Thoracic aorta (tissue), 2 donors: ENCODE results near the gene ITGA3. TPM values are rescaled to one million over a fixed set of nuclear protein-coding genes. Genes with fewer than 3 reads are reported as not detected.

Experiments used
- ATAC-seq: fragments of 150-250 bp; one replicate; pipeline ENCODE4 v1.8.0; 2017; ENCODE audit warnings: low read depth; ENCODE audit not compliant: insufficient number of reproducible peaks, low FRiP score
- DNase-seq: peaks from one replicate; pipeline ENCODE4 v3.0.0-alpha.2; 2020; ENCODE audit warnings: low spot score
- H3K27ac ChIP-seq, 2 donors: fragments of 200-600 bp; sonication (generic); 1 replicate in 1 of 2; 2 replicates in 1 of 2; pipeline ENCODE4 v1.5.1; 2016; ENCODE audit warnings: mild to moderate bottlenecking in 2 of 2, moderate library complexity in 2 of 2
- H3K27me3 ChIP-seq: fragments of 200-600 bp; sonication (generic); replicated peaks from 2 replicates; pipeline ENCODE4 v1.6.0; 2016; ENCODE audit warnings: mild to moderate bottlenecking; ENCODE audit not compliant: insufficient read depth
- H3K36me3 ChIP-seq: fragments of 200-600 bp; sonication (generic); one replicate; pipeline ENCODE4 v1.5.1; 2016
- H3K4me1 ChIP-seq, 2 donors: fragments of 200-600 bp; sonication (generic); 1 replicate in 1 of 2; 2 replicates in 1 of 2; pipeline versions ENCODE4 v1.5.1 to v1.6.0; 2016; ENCODE audit warnings: low read depth in 2 of 2, mild to moderate bottlenecking in 1 of 2; ENCODE audit not compliant: control insufficient read depth in 1 of 2
- H3K4me3 ChIP-seq: fragments of 200-600 bp; sonication (generic); 2 replicates; pipeline ENCODE4 v1.5.1; 2016; ENCODE audit warnings: mild to moderate bottlenecking
- H3K9me3 ChIP-seq: fragments of 200-600 bp; sonication (generic); 2 replicates; pipeline ENCODE4 v1.5.1; 2016
- total RNA-seq, 2 donors: library from RNA; depleted of rRNA; stranded (reverse); fragments of >200 nt; gene quantifications; one replicate each; pipeline versions ENCODE4 v1.1.0 to v1.2.3, GENCODE V29; 2016
- TF ChIP-seq, protein P1 (sequence below): fragments of 200-600 bp; sonication (generic); IDR thresholded peaks from one replicate; pipeline ENCODE4 v1.5.1; 2019; ENCODE audit warnings: antibody characterized with exemption

ITGA3 gene
- total RNA-seq, 2 donors from 2014 or later: 197 to 260 TPM

GRCh38 chr17:50046667-50047066, 9.2 kb upstream of the ITGA3 start:
- Histone ChIP-seq H3K9me3 (no peaks in the 10 kb centered on the region), H3K27ac (no peak overlapping the region), H3K4me3 (no peak overlapping the region), H3K4me1 (peaks cover 6 to 51% of the 10 kb centered on the region in 2 donors), H3K36me3 (no peaks in the 10 kb centered on the region), H3K27me3 (no peaks in the 10 kb centered on the region)
- TF ChIP-seq, protein P1, sequence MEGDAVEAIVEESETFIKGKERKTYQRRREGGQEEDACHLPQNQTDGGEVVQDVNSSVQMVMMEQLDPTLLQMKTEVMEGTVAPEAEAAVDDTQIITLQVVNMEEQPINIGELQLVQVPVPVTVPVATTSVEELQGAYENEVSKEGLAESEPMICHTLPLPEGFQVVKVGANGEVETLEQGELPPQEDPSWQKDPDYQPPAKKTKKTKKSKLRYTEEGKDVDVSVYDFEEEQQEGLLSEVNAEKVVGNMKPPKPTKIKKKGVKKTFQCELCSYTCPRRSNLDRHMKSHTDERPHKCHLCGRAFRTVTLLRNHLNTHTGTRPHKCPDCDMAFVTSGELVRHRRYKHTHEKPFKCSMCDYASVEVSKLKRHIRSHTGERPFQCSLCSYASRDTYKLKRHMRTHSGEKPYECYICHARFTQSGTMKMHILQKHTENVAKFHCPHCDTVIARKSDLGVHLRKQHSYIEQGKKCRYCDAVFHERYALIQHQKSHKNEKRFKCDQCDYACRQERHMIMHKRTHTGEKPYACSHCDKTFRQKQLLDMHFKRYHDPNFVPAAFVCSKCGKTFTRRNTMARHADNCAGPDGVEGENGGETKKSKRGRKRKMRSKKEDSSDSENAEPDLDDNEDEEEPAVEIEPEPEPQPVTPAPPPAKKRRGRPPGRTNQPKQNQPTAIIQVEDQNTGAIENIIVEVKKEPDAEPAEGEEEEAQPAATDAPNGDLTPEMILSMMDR: no peak
- DNase-seq: no peak
- ATAC-seq: no peak

DNA sequence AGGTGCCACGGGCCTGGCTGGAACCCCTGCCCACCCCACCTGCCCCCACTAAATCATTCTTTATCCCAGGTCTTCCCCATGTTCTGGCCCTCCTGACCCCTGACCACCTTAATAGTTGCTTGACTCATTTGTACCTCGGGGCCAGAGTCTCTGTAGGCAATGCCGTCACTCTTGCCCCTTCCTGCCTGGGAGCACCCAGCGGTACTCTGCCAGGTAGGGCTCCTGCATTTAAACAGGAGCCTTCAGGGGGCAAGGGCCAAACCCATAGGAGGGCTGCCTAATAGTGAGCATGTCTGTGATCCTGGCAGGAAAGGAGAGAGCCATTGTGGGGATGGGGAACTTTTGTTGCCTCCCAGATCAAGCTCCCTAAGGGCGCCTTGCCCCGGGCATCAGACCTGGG, 8.8 kb upstream of the ITGA3 start:
- H3K27me3 ChIP-seq: no peaks in the 10 kb centered on the region
- TF ChIP-seq, protein P1: no peak
- ATAC-seq (no peak), DNase-seq (no peak)
- H3K4me3 ChIP-seq: no peak overlapping the region
- peak overlapping the region; percentile 36 to 41 for H3K27ac ChIP-seq
- peaks cover 6 to 51% of the 10 kb centered on the region in 2 donors for H3K4me1 ChIP-seq
- no peaks in the 10 kb centered on the region for H3K36me3 ChIP-seq
- H3K9me3 ChIP-seq: no peaks in the 10 kb centered on the region

DNA sequence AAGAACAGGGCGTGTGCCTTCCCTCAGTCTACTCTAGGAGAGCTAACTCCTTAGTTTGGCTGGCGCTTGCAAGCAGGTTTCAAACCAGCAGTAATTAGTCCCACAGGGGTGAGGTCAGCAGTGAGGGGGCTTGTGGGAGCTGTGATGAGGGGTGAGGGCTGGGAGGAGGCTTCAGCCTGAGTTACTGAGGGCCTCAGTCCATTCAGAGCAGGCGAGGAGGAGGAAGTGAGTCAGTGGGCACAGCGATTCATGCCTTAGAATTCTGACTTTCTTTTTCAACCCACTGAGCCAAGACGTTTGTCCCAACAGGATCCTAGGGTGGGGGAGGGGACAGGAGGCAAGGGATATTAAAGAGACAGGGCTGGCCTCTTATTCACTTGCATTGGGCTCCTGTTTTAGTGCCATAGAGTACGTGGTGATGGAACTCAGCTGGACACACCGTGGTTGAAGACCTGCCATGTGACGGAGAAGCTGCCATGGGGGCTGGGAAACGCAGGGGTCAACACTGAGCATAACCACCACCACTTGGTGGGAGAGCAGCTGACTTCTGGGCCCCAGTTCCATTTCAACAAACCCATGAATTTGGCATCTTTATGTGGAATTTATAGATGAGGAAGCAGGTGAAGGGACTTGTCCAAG, 8.3 kb upstream of the ITGA3 start:
- TF ChIP-seq, protein P1: no peak
- ATAC-seq (peak; percentile 45), DNase-seq (no peak)
- Histone ChIP-seq H3K4me3 (no peak overlapping the region), H3K27me3 (no peaks in the 10 kb centered on the region), H3K36me3 (no peaks in the 10 kb centered on the region), H3K9me3 (no peaks in the 10 kb centered on the region), H3K4me1 (peaks cover 6 to 51% of the 10 kb centered on the region in 2 donors), H3K27ac (peak overlapping the region; percentile 36 to 41)

- H3K4me1 ChIP-seq: peaks cover 6 to 48% of the 10 kb centered on the region in 2 donors
- H3K9me3 ChIP-seq: no peaks in the 10 kb centered on the region
- no peak overlapping the region for H3K27ac ChIP-seq
- no peak for ATAC-seq
- no peaks in the 10 kb centered on the region for H3K36me3 ChIP-seq
- H3K27me3 ChIP-seq: no peaks in the 10 kb centered on the region
- DNase-seq: no peak
- H3K4me3 ChIP-seq: no peak overlapping the region
- TF ChIP-seq, protein P1: no peak
Measured at GRCh38 chr17:50048146-50048720, 7.7 kb upstream of the ITGA3 start.

- Histone ChIP-seq H3K4me3 (no peak overlapping the region), H3K9me3 (no peaks in the 10 kb centered on the region), H3K4me1 (peaks cover 4 to 45% of the 10 kb centered on the region in 2 donors), H3K27me3 (no peaks in the 10 kb centered on the region), H3K27ac (no peak overlapping the region), H3K36me3 (no peaks in the 10 kb centered on the region)
- TF ChIP-seq, protein P1: no peak
- no peak for ATAC-seq
- DNase-seq: no peak
Measured at GRCh38 chr17:50048988-50049387, 6.9 kb upstream of the ITGA3 start.
